HEK293 (cell line): ENCODE measurements around the gene LRP5.

ENCODE experiments used
- CTCF ChIA-PET: fragments of 350-600 bp; formaldehyde crosslinking; extraction: SDS; loops from one replicate; lab custom pipeline; 2021; ENCODE audit warnings: antibody characterized with exemption; lab: Yijun Ruan, JAX
- POLR2A ChIA-PET: fragments of 300-600 bp; formaldehyde crosslinking; extraction: SDS; loops from one replicate; lab custom pipeline; 2020; ENCODE audit warnings: antibody characterized with exemption, inconsistent platforms; lab: Yijun Ruan, JAX
- H3K27ac ChIP-seq: fragments of 200-500 bp; sonication (Bioruptor generic); 2 replicates; pipeline ENCODE4 v1.5.1; 2014; ENCODE audit warnings: low read depth, low read length, control low read depth, inconsistent platforms; ENCODE audit errors: extremely low read depth
- H3K36me3 ChIP-seq, 2 experiments: fragments of 200-500 bp in 1 of 2; sonication (Bioruptor generic) in 1 of 2; 1 replicate in 1 of 2; 2 replicates in 1 of 2; pipeline ENCODE4 v1.5.1; 2014 to 2017; ENCODE audit warnings: inconsistent platforms in 2 of 2, low read length in 2 of 2; ENCODE audit not compliant: control insufficient read depth in 2 of 2, insufficient read depth in 1 of 2
- H3K4me1 ChIP-seq: fragments of 200-500 bp; sonication (Bioruptor generic); 2 replicates; pipeline ENCODE4 v1.5.1; 2014; ENCODE audit warnings: mild to moderate bottlenecking, low read length, inconsistent platforms; ENCODE audit not compliant: control insufficient read depth, insufficient read depth
- H3K4me3 ChIP-seq: 2 replicates; pipeline ENCODE4 v1.5.1; 2011; ENCODE audit warnings: low read depth, mild to moderate bottlenecking, control low read depth, low read length, moderate library complexity
- H3K9me3 ChIP-seq: fragments of 200-500 bp; sonication (Bioruptor generic); 2 replicates; pipeline ENCODE4 v1.5.1; 2014; ENCODE audit warnings: low read depth, low read length, inconsistent platforms; ENCODE audit not compliant: control insufficient read depth, insufficient read depth
- GLIS1 ChIP-seq: fragments of 450-650 bp; formaldehyde crosslinking; IDR thresholded peaks from 2 replicates; pipeline ENCODE4 v1.5.1; 2016; ENCODE audit warnings: missing biosample characterization, missing genetic modification characterization
- KLF7 ChIP-seq: fragments of 450-650 bp; formaldehyde crosslinking; IDR thresholded peaks from 2 replicates; pipeline ENCODE4 v1.5.1; 2016; ENCODE audit warnings: missing biosample characterization, missing genetic modification characterization, borderline replicate concordance
- RBAK ChIP-seq: fragments of 450-650 bp; formaldehyde crosslinking; IDR thresholded peaks from 2 replicates; pipeline ENCODE4 v1.5.1; 2016; ENCODE audit warnings: missing biosample characterization, missing genetic modification characterization
- YY2 ChIP-seq: fragments of 450-650 bp; formaldehyde crosslinking; IDR thresholded peaks from 2 replicates; pipeline ENCODE4 v1.5.1; 2016; ENCODE audit warnings: missing biosample characterization, missing genetic modification characterization
- ZBTB8A ChIP-seq: fragments of 450-650 bp; formaldehyde crosslinking; IDR thresholded peaks from 2 replicates; pipeline ENCODE4 v1.5.1; 2016; ENCODE audit warnings: missing biosample characterization, missing genetic modification characterization
- ZIC2 ChIP-seq: fragments of 450-650 bp; formaldehyde crosslinking; IDR thresholded peaks from 2 replicates; pipeline ENCODE4 v1.5.1; 2016; ENCODE audit warnings: missing biosample characterization, missing genetic modification characterization
- ZNF132 ChIP-seq: fragments of 450-650 bp; formaldehyde crosslinking; IDR thresholded peaks from 2 replicates; pipeline ENCODE4 v1.5.1; 2017; ENCODE audit warnings: missing biosample characterization, missing genetic modification characterization, borderline replicate concordance
- ZNF16 ChIP-seq: fragments of 450-650 bp; formaldehyde crosslinking; IDR thresholded peaks from 2 replicates; pipeline ENCODE4 v1.5.1; 2016; ENCODE audit warnings: low read depth, missing biosample characterization, missing genetic modification characterization
- ZNF2 ChIP-seq: fragments of 450-650 bp; formaldehyde crosslinking; IDR thresholded peaks from 2 replicates; pipeline ENCODE4 v1.5.1; 2016; ENCODE audit warnings: missing biosample characterization, missing genetic modification characterization
- ZNF211 ChIP-seq: fragments of 450-650 bp; formaldehyde crosslinking; IDR thresholded peaks from 2 replicates; pipeline ENCODE4 v1.5.1; 2016; ENCODE audit warnings: low read depth, missing biosample characterization, missing genetic modification characterization
- ZNF341 ChIP-seq: fragments of 450-650 bp; formaldehyde crosslinking; IDR thresholded peaks from 2 replicates; pipeline ENCODE4; 2016; ENCODE audit warnings: low read depth, missing biosample characterization, missing genetic modification characterization
- ZNF354C ChIP-seq: fragments of 450-650 bp; formaldehyde crosslinking; IDR thresholded peaks from 2 replicates; pipeline ENCODE4 v1.5.1; 2016; ENCODE audit warnings: missing biosample characterization, missing genetic modification characterization, low read depth, borderline replicate concordance
- ZNF48 ChIP-seq: fragments of 450-650 bp; formaldehyde crosslinking; IDR thresholded peaks from 2 replicates; pipeline ENCODE4 v1.5.1; 2016; ENCODE audit warnings: missing biosample characterization, missing genetic modification characterization
- ZNF501 ChIP-seq: fragments of 450-650 bp; formaldehyde crosslinking; IDR thresholded peaks from 2 replicates; pipeline ENCODE4 v1.5.1; 2016; ENCODE audit warnings: missing biosample characterization, missing genetic modification characterization
- ZNF555 ChIP-seq: fragments of 450-650 bp; formaldehyde crosslinking; conservative IDR thresholded peaks from 2 replicates; pipeline ENCODE4 v1.5.1; 2017; ENCODE audit warnings: missing biosample characterization, mild to moderate bottlenecking, missing genetic modification characterization, inconsistent platforms
- ZNF585B ChIP-seq: fragments of 450-650 bp; formaldehyde crosslinking; IDR thresholded peaks from 2 replicates; pipeline ENCODE4 v1.5.1; 2016; ENCODE audit warnings: missing biosample characterization, missing genetic modification characterization
- ZNF596 ChIP-seq: fragments of 450-650 bp; IDR thresholded peaks from 2 replicates; pipeline ENCODE4 v1.5.0; 2018; ENCODE audit warnings: missing biosample characterization, mild to moderate bottlenecking, missing genetic modification characterization, moderate library complexity
- ZNF600 ChIP-seq: fragments of 450-650 bp; formaldehyde crosslinking; IDR thresholded peaks from 2 replicates; pipeline ENCODE4 v1.5.1; 2016; ENCODE audit warnings: missing biosample characterization, missing genetic modification characterization
- ZNF701 ChIP-seq: fragments of 450-650 bp; formaldehyde crosslinking; IDR thresholded peaks from 2 replicates; pipeline ENCODE4 v1.5.1; 2016; ENCODE audit warnings: missing biosample characterization, missing genetic modification characterization
- ZNF776 ChIP-seq: fragments of 450-650 bp; formaldehyde crosslinking; IDR thresholded peaks from 2 replicates; pipeline ENCODE4 v1.5.0; 2017; ENCODE audit warnings: missing biosample characterization, missing genetic modification characterization, borderline replicate concordance
- TF ChIP-seq, protein P1 (sequence below): fragments of 450-650 bp; formaldehyde crosslinking; IDR thresholded peaks from 2 replicates; pipeline ENCODE4 v1.5.1; 2016; ENCODE audit warnings: missing biosample characterization, missing genetic modification characterization, low read depth
- TF ChIP-seq, protein P2 (sequence below): IDR thresholded peaks from 2 replicates; pipeline ENCODE4 v1.6.1; 2011; ENCODE audit warnings: mild to moderate bottlenecking, low read depth, low read length, borderline replicate concordance
- TF ChIP-seq, protein P3 (sequence below): sonication (generic); formaldehyde crosslinking; IDR thresholded peaks from 2 replicates; pipeline ENCODE4 v1.8.1; 2022; ENCODE audit warnings: mild to moderate bottlenecking, moderate library complexity, missing genetic modification reagents
- TF ChIP-seq, protein P4 (sequence below): fragments of 450-650 bp; formaldehyde crosslinking; optimal IDR thresholded peaks from 2 replicates; pipeline ENCODE3; 2016; ENCODE audit warnings: missing biosample characterization, mild to moderate bottlenecking, missing genetic modification characterization

Gene LRP5

DNA sequence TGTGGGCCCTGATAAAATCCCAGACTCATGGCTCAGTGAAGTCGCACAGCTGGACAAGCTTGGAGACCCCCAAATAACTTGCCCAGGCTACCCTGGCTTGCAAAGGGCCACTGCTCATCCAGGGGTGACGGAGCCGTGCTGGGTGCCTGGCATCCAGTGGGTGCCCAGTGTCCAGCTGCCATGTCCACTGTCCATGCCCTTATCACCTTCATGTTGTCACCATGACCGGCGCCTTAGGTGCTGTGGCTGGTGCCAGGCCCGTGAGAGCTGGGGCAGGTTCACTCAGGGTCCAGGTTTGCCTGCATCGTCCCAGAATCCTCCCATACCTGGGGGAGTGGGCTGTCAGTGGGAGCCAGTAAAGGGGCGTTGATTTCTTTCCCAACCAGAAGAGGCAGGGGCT lies 57.4 kb downstream of the LRP5 start (continued):
- TF ChIP-seq ZNF16 (tag by site-specific recombination) (no peak), ZNF341 (tag by site-specific recombination) (no peak), ZNF354C (no peak), ZNF501 (no peak), ZNF132 (tag by site-specific recombination) (no peak), ZBTB8A (tag by site-specific recombination) (no peak), KLF7 (tag by site-specific recombination) (no peak), ZNF48 (tag by site-specific recombination) (no peak)
- TF ChIP-seq, protein P1, sequence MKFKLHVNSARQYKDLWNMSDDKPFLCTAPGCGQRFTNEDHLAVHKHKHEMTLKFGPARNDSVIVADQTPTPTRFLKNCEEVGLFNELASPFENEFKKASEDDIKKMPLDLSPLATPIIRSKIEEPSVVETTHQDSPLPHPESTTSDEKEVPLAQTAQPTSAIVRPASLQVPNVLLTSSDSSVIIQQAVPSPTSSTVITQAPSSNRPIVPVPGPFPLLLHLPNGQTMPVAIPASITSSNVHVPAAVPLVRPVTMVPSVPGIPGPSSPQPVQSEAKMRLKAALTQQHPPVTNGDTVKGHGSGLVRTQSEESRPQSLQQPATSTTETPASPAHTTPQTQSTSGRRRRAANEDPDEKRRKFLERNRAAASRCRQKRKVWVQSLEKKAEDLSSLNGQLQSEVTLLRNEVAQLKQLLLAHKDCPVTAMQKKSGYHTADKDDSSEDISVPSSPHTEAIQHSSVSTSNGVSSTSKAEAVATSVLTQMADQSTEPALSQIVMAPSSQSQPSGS (tag by site-specific recombination): no peak

DNA sequence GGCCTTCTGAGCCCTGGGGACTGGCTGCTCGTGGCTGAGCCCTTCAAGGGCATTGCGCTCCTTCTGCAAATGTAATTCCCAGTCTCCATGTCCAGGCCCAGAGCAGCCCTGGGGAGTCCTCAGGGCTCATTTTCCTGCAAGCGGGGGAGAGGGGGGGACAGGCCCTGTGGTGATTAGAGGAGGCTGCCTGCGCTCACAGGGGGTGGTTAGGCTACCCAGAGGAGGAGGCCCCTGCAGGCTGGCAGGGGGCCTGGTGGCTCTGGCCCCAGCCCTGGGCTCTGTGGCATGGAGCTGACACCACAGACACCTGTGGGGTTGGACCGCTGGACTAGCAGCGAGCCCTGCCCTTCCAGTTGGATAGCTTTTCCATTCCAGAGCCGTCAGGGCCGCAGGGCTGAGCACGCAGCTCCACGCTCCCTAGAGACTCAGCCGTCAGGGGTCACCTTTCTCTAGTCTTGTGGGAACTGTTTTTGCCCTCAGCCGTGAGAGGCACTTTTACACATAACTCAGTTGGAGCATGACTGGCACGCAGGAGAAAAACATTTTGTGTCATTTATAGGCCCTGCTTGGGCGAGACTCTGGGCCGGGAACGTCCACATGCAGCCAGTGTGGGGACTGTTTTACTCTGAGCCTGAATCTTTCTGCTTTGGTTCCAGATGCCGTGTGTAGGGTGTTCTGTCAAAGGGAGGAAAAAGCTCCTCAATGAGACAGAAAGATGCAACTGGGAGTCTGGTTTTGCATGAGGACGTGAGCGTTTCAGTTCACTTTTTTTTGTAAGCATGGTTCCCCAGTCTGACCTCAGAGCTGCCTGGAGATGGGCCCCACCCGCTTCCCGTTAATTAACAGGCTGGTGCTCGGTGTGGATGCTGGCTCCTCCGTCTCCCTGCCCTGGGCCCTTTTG lies 58.1 kb downstream of the LRP5 start:
- Histone ChIP-seq H3K9me3 (no peaks in the 10 kb centered on the region), H3K4me3 (no peak overlapping the region), H3K4me1 (no peaks in the 10 kb centered on the region), H3K36me3 (peaks cover 0 to 26% of the 10 kb centered on the region in 2 experiments; a peak in 2 of 3 replicates), H3K27ac (no peak overlapping the region)
- POLR2A ChIA-PET: no interaction called here
- CTCF ChIA-PET: interaction anchor here (0.9 kb wide), 1 partner anchor 13 kb away, joined by 5 read pairs; no protein-coding TSS in a partner anchor
- peak; percentile 66 for TF ChIP-seq GLIS1 (tag by site-specific recombination)
- peak; percentile 88 for TF ChIP-seq ZIC2 (tag by site-specific recombination)
- no peak for TF ChIP-seq ZNF2 (tag by site-specific recombination)

DNA sequence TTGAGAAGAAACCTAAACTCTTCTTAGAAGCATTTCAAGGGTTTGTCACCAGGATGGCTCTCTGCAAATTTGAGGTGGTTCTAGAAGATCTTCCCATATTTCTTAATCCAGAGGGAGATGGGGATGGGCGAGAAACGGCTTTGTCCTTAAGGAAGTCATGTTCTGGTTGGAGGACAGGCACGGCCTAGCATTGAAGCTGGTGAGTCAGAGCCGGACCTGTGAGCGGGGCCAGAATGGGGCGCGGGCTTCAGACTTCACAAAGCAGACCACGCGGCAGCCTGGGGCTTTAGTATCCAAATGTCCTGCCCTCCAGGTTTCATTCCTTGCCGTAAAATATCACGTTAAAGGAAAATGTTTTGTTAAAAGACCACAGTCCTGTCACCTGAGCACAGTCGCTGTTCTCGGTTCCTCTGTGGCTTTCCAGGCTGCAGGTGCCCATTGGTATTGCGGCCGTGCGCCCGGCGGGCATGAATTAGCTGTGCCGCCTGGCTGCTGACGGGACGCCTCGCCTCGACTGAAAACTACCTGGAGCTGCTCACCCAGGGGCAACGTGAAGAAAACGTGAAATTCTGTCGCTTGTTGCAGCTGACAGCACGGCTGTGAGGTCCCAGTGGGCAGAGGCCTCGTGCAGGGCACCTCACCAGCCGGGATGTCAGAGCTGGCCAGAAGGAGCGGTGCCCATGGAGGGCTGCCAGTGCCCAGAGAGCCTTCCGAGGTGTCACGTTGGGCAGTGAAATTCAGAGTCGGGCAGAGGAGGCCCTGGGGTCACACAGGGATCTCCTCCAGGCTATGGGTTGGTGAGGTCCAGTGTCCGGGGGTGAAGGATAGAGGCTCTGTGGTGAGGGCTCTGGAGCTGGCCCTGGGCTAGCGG lies 59.0 kb downstream of the LRP5 start:
- Histone ChIP-seq H3K36me3 (peaks cover 0 to 23% of the 10 kb centered on the region in 2 experiments; a peak in 2 of 3 replicates), H3K4me3 (no peak overlapping the region), H3K27ac (no peak overlapping the region), H3K4me1 (no peaks in the 10 kb centered on the region), H3K9me3 (no peaks in the 10 kb centered on the region)
- TF ChIP-seq ZNF596 (tag by site-specific recombination): no peak
- TF ChIP-seq ZNF701 (tag by site-specific recombination): no peak
- TF ChIP-seq, protein P2, sequence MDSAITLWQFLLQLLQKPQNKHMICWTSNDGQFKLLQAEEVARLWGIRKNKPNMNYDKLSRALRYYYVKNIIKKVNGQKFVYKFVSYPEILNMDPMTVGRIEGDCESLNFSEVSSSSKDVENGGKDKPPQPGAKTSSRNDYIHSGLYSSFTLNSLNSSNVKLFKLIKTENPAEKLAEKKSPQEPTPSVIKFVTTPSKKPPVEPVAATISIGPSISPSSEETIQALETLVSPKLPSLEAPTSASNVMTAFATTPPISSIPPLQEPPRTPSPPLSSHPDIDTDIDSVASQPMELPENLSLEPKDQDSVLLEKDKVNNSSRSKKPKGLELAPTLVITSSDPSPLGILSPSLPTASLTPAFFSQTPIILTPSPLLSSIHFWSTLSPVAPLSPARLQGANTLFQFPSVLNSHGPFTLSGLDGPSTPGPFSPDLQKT: no peak
- no peak for TF ChIP-seq ZNF555 (tag by site-specific recombination)
- TF ChIP-seq ZNF48 (tag by site-specific recombination): no peak
- TF ChIP-seq YY2 (tag by site-specific recombination): no peak
- TF ChIP-seq ZNF211 (tag by site-specific recombination): no peak
- TF ChIP-seq, protein P1 (tag by site-specific recombination): no peak
- no peak for TF ChIP-seq ZNF585B
- no peak for TF ChIP-seq RBAK (tag by site-specific recombination)
- TF ChIP-seq, protein P3, sequence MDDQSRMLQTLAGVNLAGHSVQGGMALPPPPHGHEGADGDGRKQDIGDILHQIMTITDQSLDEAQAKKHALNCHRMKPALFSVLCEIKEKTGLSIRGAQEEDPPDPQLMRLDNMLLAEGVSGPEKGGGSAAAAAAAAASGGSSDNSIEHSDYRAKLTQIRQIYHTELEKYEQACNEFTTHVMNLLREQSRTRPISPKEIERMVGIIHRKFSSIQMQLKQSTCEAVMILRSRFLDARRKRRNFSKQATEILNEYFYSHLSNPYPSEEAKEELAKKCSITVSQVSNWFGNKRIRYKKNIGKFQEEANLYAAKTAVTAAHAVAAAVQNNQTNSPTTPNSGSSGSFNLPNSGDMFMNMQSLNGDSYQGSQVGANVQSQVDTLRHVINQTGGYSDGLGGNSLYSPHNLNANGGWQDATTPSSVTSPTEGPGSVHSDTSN (CRISPR knock-in tag): no peak
- no peak for TF ChIP-seq ZNF776 (tag by site-specific recombination)
- no peak for TF ChIP-seq ZNF600 (tag by site-specific recombination)
- TF ChIP-seq, protein P4, sequence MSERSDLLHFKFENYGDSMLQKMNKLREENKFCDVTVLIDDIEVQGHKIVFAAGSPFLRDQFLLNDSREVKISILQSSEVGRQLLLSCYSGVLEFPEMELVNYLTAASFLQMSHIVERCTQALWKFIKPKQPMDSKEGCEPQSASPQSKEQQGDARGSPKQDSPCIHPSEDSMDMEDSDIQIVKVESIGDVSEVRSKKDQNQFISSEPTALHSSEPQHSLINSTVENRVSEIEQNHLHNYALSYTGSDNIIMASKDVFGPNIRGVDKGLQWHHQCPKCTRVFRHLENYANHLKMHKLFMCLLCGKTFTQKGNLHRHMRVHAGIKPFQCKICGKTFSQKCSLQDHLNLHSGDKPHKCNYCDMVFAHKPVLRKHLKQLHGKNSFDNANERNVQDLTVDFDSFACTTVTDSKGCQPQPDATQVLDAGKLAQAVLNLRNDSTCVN: no peak
- ChIA-PET CTCF (interaction anchor here (0.8 kb wide), 1 partner anchor 39 kb away, joined by 3 read pairs; no protein-coding TSS in a partner anchor), POLR2A (no interaction called here)
